ENCODE results near the gene TUBG2. TPM values are rescaled to one million over a fixed set of nuclear protein-coding genes. Genes with fewer than 3 reads are reported as not detected.

TUBG2 gene
- total and polyA plus RNA-seq, 9 donors: 19.4 to 30.0 (median 22.9) TPM

GRCh38 chr17:42700586-42701289 lies 41.7 kb downstream of the TUBG2 start:
- DNase-seq: peak in 1 of 5 donors; percentile 19
- Histone ChIP-seq H3K9me3 (no peaks in the 10 kb centered on the region), H3K4me1 (ENCODE audit: insufficient read depth) (peaks cover 7% of the 10 kb centered on the region), H3K27ac (peak overlapping the region in 1 of 2 donors; percentile 20), H3K36me3 (no peaks in the 10 kb centered on the region), H3K4me3 (no peak overlapping the region), H3K27me3 (no peaks in the 10 kb centered on the region)
- intact Hi-C loops (cut with DNase I): loop anchor here in 1 of 4 donors (10.0 kb wide), 1 partner anchor 74 kb away; the partner anchor contains the start of gene VPS25
- 76 to 81% (median 77%) methylated on average over 10 of the region's 10 CpGs for WGBS, 3 donors
- no peak for TF ChIP-seq POLR2A (IDR thresholded peaks at IDR 0.05)
- no peak for TF ChIP-seq EP300 (IDR thresholded peaks at IDR 0.05)
- TF ChIP-seq CTCF (IDR thresholded peaks at IDR 0.05): no peak

- no peak for TF ChIP-seq CTCF (IDR thresholded peaks at IDR 0.05)
- TF ChIP-seq EP300 (IDR thresholded peaks at IDR 0.05): no peak
- no peak for TF ChIP-seq POLR2A (IDR thresholded peaks at IDR 0.05)
- WGBS, 3 donors: 87 to 88% (median 88%) methylated on average over 11 of the region's 11 CpGs
- Histone ChIP-seq H3K9me3 (no peaks in the 10 kb centered on the region), H3K4me3 (no peak overlapping the region), H3K36me3 (no peaks in the 10 kb centered on the region), H3K4me1 (ENCODE audit: insufficient read depth) (peaks cover 7% of the 10 kb centered on the region), H3K27me3 (no peaks in the 10 kb centered on the region), H3K27ac (no peak overlapping the region)
- no peak for DNase-seq
- intact Hi-C loops (cut with DNase I): loop anchor here in 1 of 4 donors (10.0 kb wide), 1 partner anchor 72 kb away; the partner anchor contains the start of gene VPS25
Observed at GRCh38 chr17:42702446-42702845, 43.4 kb downstream of the TUBG2 start.

- intact Hi-C loops (cut with DNase I): loop anchor here in 1 of 4 donors (10.0 kb wide), 1 partner anchor 70 kb away; the partner anchor contains the start of gene VPS25
- Histone ChIP-seq H3K4me3 (no peak overlapping the region), H3K27ac (peak overlapping the region in 1 of 2 donors; percentile 33), H3K36me3 (peaks cover 2% of the 10 kb centered on the region), H3K9me3 (no peaks in the 10 kb centered on the region), H3K27me3 (no peaks in the 10 kb centered on the region), H3K4me1 (ENCODE audit: insufficient read depth) (peaks cover 1% of the 10 kb centered on the region)
- no peak for DNase-seq
- WGBS, 3 donors: 91 to 95% (median 93%) methylated on average over 5 of the region's 5 CpGs
- no peak for TF ChIP-seq CTCF (IDR thresholded peaks at IDR 0.05)
- no peak for TF ChIP-seq EP300 (IDR thresholded peaks at IDR 0.05)
- TF ChIP-seq POLR2A (IDR thresholded peaks at IDR 0.05): no peak
Observed at GRCh38 chr17:42704490-42704836, 45.4 kb downstream of the TUBG2 start.

GRCh38 chr17:42704837-42705494 lies 45.9 kb downstream of the TUBG2 start:
- H3K27me3 ChIP-seq: no peaks in the 10 kb centered on the region

More at GRCh38 chr17:42704837-42705494, 45.9 kb downstream of the TUBG2 start:
- Histone ChIP-seq H3K4me1 (ENCODE audit: insufficient read depth) (no peaks in the 10 kb centered on the region), H3K36me3 (peaks cover 2% of the 10 kb centered on the region), H3K9me3 (no peaks in the 10 kb centered on the region), H3K27ac (peak overlapping the region in 1 of 2 donors; percentile 33), H3K4me3 (no peak overlapping the region)
- DNase-seq: no peak
- 82 to 84% (median 83%) methylated on average over 8 of the region's 8 CpGs for WGBS, 3 donors
- no peak for TF ChIP-seq CTCF (IDR thresholded peaks at IDR 0.05)
- no peak for TF ChIP-seq EP300 (IDR thresholded peaks at IDR 0.05)
- no peak for TF ChIP-seq POLR2A (IDR thresholded peaks at IDR 0.05)
- intact Hi-C loops (cut with DNase I): loop anchor here in 1 of 4 donors (10.0 kb wide), 1 partner anchor 70 kb away; the partner anchor contains the start of gene VPS25
